Measurements from ENCODE around the gene PSMD5. TPM values are rescaled to one million over a fixed set of nuclear protein-coding genes. Genes with fewer than 3 reads are reported as not detected.

Gene PSMD5
- total RNA-seq, 1 donor from 2014 or later, result 54.3 TPM

GRCh38 chr9:120779227-120779626 lies 63.5 kb downstream of the PSMD5 start:
- no peak for DNase-seq (ENCODE audit: low spot score)
- Mint-ChIP-seq H3K4me1 (ENCODE audit: low read depth) (peaks cover 9% of the 10 kb centered on the region), H3K27ac (ENCODE audit: unreplicated experiment) (no peak overlapping the region), H3K4me3 (ENCODE audit: unreplicated experiment) (no peak overlapping the region), H3K36me3 (ENCODE audit: low read depth) (peaks cover 30% of the 10 kb centered on the region), H3K27me3 (ENCODE audit: low read depth) (no peaks in the 10 kb centered on the region), H3K9me3 (ENCODE audit: low read depth) (no peaks in the 10 kb centered on the region)
- TF ChIP-seq, protein P1, sequence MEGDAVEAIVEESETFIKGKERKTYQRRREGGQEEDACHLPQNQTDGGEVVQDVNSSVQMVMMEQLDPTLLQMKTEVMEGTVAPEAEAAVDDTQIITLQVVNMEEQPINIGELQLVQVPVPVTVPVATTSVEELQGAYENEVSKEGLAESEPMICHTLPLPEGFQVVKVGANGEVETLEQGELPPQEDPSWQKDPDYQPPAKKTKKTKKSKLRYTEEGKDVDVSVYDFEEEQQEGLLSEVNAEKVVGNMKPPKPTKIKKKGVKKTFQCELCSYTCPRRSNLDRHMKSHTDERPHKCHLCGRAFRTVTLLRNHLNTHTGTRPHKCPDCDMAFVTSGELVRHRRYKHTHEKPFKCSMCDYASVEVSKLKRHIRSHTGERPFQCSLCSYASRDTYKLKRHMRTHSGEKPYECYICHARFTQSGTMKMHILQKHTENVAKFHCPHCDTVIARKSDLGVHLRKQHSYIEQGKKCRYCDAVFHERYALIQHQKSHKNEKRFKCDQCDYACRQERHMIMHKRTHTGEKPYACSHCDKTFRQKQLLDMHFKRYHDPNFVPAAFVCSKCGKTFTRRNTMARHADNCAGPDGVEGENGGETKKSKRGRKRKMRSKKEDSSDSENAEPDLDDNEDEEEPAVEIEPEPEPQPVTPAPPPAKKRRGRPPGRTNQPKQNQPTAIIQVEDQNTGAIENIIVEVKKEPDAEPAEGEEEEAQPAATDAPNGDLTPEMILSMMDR (IDR thresholded peaks at IDR 0.05), result no peak

DNA sequence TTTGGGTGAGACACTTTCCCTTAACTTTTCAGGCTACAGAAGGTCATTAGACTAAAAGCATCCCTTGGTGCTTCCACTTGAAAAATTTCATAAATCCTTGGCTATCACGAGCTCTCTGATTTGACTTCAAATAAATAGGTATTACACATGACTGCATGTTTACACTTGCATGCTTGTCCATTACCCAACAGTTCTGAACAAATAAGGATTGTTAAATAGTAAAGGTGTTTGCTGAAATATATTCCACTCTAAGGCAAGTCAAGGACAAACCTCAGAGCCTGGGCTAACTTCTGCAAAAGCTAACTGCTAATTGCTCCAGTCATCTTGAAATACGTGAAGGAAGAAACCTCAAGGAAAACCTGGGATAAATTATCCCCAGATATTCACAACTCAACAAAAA lies 64.0 kb downstream of the PSMD5 start:
- H3K27ac Mint-ChIP-seq (ENCODE audit: unreplicated experiment), result no peak overlapping the region
- no peaks in the 10 kb centered on the region for H3K9me3 Mint-ChIP-seq (ENCODE audit: low read depth)
- DNase-seq (ENCODE audit: low spot score), result no peak
- H3K4me3 Mint-ChIP-seq (ENCODE audit: unreplicated experiment), result no peak overlapping the region
- no peaks in the 10 kb centered on the region for H3K27me3 Mint-ChIP-seq (ENCODE audit: low read depth)
- peaks cover 28% of the 10 kb centered on the region for H3K36me3 Mint-ChIP-seq (ENCODE audit: low read depth)
- TF ChIP-seq, protein P1 (IDR thresholded peaks at IDR 0.05), result no peak
- H3K4me1 Mint-ChIP-seq (ENCODE audit: low read depth), result peaks cover 4% of the 10 kb centered on the region

DNA sequence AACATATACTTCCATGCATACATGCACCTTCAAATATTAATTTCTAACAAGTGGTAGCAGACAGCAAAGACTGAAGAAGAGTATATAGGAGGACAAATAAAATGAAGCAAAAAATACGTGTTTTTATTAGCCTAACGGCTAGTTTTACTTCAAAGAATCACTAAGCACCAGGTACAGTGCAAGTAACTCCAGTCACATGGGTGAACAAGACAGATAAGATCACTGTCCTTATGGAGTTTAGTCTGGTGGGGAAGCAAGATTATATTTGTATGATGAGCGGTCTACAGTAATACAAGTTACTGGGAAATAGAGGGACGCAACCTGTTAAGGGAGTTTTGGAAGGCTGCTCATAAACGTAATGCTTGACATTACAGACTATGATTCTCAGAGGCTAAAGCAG lies 65.5 kb downstream of the PSMD5 start:
- Mint-ChIP-seq H3K4me1 (ENCODE audit: low read depth) (no peaks in the 10 kb centered on the region), H3K27me3 (ENCODE audit: low read depth) (no peaks in the 10 kb centered on the region), H3K4me3 (ENCODE audit: unreplicated experiment) (no peak overlapping the region), H3K9me3 (ENCODE audit: low read depth) (no peaks in the 10 kb centered on the region), H3K27ac (ENCODE audit: unreplicated experiment) (no peak overlapping the region), H3K36me3 (ENCODE audit: low read depth) (peaks cover 29% of the 10 kb centered on the region)
- TF ChIP-seq, protein P1 (IDR thresholded peaks at IDR 0.05), result no peak
- no peak for DNase-seq (ENCODE audit: low spot score)

- Mint-ChIP-seq H3K4me3 (ENCODE audit: unreplicated experiment) (no peak overlapping the region), H3K27me3 (ENCODE audit: low read depth) (no peaks in the 10 kb centered on the region), H3K36me3 (ENCODE audit: low read depth) (peaks cover 29% of the 10 kb centered on the region), H3K27ac (ENCODE audit: unreplicated experiment) (no peak overlapping the region), H3K9me3 (ENCODE audit: low read depth) (no peaks in the 10 kb centered on the region), H3K4me1 (ENCODE audit: low read depth) (no peaks in the 10 kb centered on the region)
- no peak for DNase-seq (ENCODE audit: low spot score)
- TF ChIP-seq, protein P1 (IDR thresholded peaks at IDR 0.05), result no peak
These were observed 65.9 kb downstream of the PSMD5 start for GRCh38 chr9:120776788-120777187.

DNA sequence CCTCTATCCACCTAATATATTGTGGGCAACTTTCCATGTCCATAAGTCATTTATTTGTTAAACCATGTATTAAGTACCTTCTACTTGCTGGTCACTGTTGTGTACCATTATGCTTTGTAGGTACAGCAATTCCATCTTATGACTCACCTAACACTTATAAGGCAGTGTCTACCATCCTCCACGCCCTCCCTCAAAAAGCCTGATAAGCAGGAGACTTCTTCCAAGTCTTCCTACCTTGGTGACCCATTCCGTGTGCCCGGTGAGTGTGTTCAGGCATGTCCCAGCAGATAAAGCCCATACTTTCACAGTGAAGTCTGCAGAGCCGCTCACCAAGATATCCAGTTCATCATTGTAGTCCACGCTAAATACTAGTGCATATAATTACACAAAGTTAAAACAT lies 66.9 kb downstream of the PSMD5 start:
- no peaks in the 10 kb centered on the region for H3K27me3 Mint-ChIP-seq (ENCODE audit: low read depth)
- peaks cover 35% of the 10 kb centered on the region for H3K36me3 Mint-ChIP-seq (ENCODE audit: low read depth)
- TF ChIP-seq, protein P1 (IDR thresholded peaks at IDR 0.05), result no peak
- no peaks in the 10 kb centered on the region for H3K4me1 Mint-ChIP-seq (ENCODE audit: low read depth)
- H3K27ac Mint-ChIP-seq (ENCODE audit: unreplicated experiment), result no peak overlapping the region
- H3K4me3 Mint-ChIP-seq (ENCODE audit: unreplicated experiment), result no peak overlapping the region
- no peak for DNase-seq (ENCODE audit: low spot score)
- no peaks in the 10 kb centered on the region for H3K9me3 Mint-ChIP-seq (ENCODE audit: low read depth)

All from chondrocyte (in vitro differentiated cells).